Fibroblast of mammary gland (primary cell): ENCODE results near the gene UBAC1.

Experiments used
- DNase-seq: peaks from one replicate; pipeline ENCODE4 v3.0.0-alpha.2; 2010; ENCODE audit warnings: low read depth
- H3K4me3 ChIP-seq: 2 replicates; pipeline ENCODE4 v1.5.1; 2011; ENCODE audit warnings: low read depth, mild to moderate bottlenecking, low read length, moderate library complexity; ENCODE audit not compliant: control insufficient read depth
- TF ChIP-seq, protein P1 (sequence below): conservative IDR thresholded peaks from 2 replicates; pipeline ENCODE4 v1.5.1; 2011; ENCODE audit warnings: low read depth, low read length, inconsistent platforms; ENCODE audit not compliant: control insufficient read depth, insufficient read depth

Gene UBAC1, protein sequence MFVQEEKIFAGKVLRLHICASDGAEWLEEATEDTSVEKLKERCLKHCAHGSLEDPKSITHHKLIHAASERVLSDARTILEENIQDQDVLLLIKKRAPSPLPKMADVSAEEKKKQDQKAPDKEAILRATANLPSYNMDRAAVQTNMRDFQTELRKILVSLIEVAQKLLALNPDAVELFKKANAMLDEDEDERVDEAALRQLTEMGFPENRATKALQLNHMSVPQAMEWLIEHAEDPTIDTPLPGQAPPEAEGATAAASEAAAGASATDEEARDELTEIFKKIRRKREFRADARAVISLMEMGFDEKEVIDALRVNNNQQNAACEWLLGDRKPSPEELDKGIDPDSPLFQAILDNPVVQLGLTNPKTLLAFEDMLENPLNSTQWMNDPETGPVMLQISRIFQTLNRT

DNA sequence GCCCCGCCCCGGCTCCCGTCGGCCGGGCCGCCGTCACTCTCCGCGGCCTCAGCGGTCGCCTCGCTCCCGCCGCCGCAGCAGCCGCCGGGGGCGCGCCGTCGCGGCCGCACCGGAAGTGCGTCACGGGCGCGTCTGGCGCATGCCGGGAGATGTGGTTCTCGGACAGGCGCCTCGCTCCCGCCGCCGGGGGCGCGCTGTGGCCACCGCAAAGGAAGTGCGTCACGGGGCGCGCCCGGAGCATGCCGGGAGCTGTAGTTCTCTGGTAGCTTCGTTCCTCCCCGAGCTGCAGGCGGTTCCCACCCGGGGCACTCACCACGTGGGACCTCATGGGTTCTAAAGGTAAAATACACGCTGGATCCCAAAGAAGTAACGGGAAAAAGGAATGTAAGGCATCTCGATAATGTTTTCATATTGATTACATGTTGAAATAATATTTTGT is at the start of gene UBAC1:
Gene UBAC1, minus strand, starts transcription at position 97 of the 439 bp plus-strand sequence. CDS start 211 bp downstream, outside the sequence.
- TF ChIP-seq, protein P1, sequence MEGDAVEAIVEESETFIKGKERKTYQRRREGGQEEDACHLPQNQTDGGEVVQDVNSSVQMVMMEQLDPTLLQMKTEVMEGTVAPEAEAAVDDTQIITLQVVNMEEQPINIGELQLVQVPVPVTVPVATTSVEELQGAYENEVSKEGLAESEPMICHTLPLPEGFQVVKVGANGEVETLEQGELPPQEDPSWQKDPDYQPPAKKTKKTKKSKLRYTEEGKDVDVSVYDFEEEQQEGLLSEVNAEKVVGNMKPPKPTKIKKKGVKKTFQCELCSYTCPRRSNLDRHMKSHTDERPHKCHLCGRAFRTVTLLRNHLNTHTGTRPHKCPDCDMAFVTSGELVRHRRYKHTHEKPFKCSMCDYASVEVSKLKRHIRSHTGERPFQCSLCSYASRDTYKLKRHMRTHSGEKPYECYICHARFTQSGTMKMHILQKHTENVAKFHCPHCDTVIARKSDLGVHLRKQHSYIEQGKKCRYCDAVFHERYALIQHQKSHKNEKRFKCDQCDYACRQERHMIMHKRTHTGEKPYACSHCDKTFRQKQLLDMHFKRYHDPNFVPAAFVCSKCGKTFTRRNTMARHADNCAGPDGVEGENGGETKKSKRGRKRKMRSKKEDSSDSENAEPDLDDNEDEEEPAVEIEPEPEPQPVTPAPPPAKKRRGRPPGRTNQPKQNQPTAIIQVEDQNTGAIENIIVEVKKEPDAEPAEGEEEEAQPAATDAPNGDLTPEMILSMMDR, result no peak
- H3K4me3 ChIP-seq, result peak within 1 kb of the TSS; percentile 76
- DNase-seq, result peak; percentile 91

DNA sequence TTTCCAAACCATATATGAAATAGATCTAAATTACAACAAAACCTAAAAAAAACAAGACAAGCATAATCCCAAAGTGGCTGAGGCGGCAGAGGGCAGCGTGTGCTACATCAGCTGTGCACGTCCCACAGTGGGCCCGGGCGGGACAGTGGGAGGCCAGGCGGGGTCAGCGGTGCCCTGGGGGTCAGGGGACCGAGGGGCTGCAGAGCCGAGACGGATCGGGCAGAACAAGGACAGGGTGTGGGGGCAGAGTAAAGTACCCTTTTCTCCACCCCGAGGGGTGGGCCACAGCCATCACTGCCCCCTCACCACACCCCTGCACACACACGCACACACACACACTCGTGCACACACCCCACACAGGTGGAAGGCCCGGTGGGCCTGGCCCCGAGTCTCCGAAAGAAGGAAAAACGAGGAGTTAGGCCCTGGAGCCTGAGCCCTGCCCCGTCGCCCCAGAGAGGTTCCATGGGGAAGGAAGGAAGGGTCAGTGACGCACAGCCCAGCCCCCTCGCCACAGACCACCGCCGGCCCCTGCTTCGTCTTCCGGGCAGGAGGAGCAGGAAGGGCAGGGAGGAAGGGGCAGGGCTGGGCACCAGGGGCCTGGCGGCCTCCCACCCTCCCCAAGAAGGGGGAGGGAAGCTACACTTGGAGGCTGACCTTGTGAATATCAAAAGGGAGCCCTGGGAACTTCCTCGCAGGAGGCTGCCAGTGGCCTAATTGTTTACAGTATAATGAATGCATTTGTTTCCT is 49.6 kb upstream of the UBAC1 start:
- DNase-seq, result no peak

DNA sequence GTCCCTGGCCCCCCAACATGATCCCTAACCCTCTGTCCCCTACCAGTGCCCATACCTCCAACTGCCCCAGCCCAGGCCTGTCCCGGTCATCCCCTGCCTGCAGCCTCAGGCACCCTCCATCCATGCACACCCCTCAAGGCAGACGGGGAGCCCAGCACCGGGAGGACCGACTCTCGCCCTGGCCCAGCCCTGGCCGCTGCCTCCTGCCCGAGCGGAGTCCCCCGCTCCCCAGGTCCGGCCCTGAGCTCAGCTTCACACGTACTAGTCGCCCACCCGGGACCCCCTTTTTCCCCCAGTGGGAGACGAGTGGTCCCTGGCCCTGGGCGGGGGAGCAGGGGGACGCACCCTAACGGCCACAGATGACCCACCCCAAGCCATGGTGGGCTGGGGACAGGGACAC is 49.0 kb upstream of the UBAC1 start:
- TF ChIP-seq, protein P1, result no peak
- DNase-seq, result no peak
- H3K4me3 ChIP-seq, result no peak overlapping the region

More for the DNA sequence above, 49.6 kb upstream of the UBAC1 start:
- TF ChIP-seq, protein P1, result no peak
- H3K4me3 ChIP-seq, result no peak overlapping the region

DNA sequence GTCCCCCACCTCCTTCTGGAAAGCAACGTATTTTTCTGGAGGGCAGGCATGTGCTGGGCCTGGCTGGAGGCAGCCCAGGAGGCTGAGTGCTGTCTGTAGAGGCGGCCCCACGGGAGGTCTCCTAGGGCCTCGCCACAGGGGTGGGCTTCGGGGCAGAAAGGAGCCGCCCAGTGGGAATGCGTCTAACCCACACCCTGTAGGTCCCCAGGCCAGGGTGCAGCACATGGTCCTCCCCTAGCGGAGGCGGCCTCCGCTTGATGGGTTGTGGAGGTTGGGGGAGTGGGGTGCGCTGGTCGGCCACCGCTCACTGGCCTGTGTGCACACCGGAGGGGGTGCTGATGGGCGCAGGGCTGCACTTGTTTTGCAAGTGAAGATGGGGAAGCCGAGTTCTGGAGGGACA is 48.3 kb upstream of the UBAC1 start:
- TF ChIP-seq, protein P1, result no peak
- DNase-seq, result no peak
- H3K4me3 ChIP-seq, result no peak overlapping the region

DNA sequence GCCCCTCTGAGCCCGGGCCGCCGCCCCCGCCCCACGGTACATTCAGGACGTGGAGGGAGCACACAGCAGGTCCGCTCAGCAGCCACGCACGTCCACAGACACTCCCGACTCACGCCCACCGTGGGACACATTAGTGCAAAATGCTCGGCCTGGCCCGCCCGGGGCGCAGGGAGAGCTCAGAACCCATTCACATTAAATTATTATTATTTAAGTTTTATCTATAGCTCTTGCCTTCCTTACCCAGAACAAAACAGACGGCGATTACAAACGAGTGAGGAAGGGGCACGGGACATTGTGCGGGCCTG is 47.5 kb upstream of the UBAC1 start:
- DNase-seq, result no peak
- TF ChIP-seq, protein P1, result no peak
- no peak overlapping the region for H3K4me3 ChIP-seq

DNA sequence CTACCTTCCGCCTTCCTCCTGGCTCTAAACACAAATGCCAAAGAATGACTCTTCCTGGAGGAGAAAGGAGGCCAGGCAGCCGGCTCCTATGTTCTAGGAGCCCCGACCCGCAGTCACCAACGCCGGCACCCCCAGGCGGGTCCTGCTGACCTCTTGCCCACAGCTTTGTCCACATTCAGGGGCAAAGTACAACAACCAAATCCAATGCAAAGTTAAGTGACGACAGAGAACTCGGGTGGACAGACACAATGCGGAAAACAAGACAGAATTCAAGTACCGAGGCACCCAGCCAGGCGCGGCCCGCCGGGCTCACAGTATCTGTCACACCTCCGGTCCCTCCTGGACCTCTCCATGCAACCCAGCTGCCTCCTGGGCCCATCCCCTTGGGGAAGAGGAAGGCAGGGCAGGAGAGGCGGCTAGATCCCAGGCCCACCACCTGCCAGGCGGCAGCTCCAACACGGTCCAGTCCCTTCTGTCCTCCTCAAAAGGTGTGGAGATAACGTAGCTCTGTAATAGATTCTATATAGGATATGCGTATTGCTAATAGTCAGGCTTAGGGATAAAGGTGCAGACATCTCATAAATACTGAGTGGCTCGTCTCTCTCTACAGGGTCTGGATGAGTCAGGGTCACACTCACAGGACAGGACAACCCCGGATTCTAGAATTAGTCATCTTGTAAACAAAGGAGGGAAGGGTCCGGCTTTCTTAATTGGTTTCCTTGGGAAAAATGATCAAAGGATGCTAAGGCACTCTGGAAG is 46.9 kb upstream of the UBAC1 start:
- DNase-seq, result peak; percentile 74
- TF ChIP-seq, protein P1, result no peak

More for the DNA sequence above, 46.9 kb upstream of the UBAC1 start:
- no peak overlapping the region for H3K4me3 ChIP-seq
